Endometrial microvascular endothelial cells (primary cell): ENCODE data around the gene DNAJC13. TPM values are rescaled to one million over a fixed set of nuclear protein-coding genes. Genes with fewer than 3 reads are reported as not detected.
"Not testable (repeated sequence)": the region's sequence is repeated elsewhere in the genome, so short reads cannot be mapped to it uniquely, and the experiment has no call there.

Source experiments
- in situ Hi-C: cut with HindIII; loops from 2 replicates; pipeline ENCODE4 v1.10.0; 2017; ENCODE audit warnings: low sequenced_read_pairs, low pct_unique_long_range_greater_than_20kb; ENCODE audit errors: inconsistent ontology term
- total RNA-seq: library from RNA; depleted of rRNA; stranded (reverse); fragments of >200 nt; gene quantifications from one replicate; pipeline ENCODE4 v1.2.3, GENCODE V29; 2015; ENCODE audit errors: inconsistent ontology term

Gene DNAJC13
- 50.1 TPM for total RNA-seq

DNA sequence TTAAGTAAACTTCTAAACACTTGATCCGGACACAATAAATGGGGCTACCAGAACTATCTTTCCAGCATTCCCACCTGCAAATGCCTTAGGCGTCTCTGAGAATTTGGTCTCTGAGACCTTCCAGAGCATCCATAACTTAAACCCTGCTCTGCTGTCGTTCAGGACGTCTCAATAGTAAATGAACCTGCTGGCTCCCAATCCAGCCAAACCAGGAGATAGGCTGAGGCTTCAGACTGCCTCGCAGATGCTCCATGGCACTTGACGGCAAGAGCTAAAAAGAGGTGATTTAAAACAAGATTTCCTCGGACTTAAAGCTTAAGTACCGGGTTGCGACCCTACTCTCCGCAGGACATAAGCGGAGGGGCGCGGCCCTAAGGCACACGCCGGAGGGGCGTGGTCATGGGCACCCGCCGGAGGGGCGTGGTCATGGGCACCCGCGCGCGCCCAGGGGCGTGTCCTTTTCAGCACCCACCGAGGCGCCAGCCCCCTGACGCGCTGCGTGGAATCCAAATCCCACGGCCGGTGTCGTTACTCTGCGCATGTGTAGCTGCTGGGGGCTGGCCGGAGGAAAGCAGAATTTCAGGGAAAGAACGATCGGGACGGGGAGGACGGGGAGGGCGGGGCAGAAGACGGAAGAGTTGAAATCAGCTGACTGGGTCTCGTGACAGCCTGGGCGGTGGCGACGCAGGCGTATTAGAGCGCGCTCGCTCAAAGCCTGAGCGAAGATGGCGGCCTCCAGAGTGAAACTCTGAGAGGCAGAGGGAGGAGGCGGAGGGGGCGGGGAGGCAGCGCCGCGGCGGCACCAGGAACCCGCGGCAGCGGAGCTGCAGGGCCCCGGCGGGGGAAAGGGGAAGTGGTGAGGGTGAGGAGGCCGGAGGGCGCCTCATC, at the start of gene DNAJC13:
TSS of gene DNAJC13 (plus strand) at position 696 of the 888 bp plus-strand sequence. CDS start 17,049 bp downstream, outside the sequence.
- in situ Hi-C loops, result no loop called here

DNA sequence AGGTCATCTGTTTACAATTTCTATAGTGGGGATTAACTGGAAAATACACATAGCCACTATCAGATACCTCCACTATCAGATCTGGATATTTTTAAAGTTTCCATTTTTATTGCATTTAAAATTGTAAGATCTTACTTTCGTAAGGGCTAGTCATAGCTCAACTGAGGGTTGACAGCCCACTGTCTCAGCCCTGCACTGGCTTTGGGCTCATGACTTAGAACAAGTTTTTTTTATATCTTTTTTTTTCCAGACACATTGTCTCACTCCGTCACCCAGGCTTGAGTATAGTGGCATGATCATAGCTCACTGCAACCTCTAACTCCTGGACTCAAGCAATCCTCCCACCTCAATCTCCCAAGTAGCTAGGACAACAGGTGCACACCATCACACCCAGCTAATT, 48.8 kb upstream of the DNAJC13 start:
- in situ Hi-C loops, result no loop called here

DNA sequence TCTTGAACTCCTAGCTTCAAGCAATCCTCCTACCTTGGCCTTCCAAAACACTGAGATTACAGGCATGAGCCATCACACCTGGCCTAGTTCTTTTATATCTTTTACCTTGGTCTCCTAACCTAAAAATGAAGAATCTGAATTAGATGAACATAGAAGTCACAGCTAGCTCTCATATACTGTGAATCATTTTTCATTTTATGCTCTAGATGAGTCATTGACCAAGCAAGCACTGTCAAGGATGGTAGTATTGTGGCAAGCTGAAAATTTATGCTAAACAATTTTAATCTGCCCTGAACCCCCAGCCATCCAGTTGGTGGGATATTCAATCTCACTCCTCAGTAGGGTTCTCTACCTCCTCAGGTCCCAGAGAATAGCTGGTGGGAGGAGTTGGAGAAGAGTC, 48.3 kb upstream of the DNAJC13 start:
- in situ Hi-C loops, result no loop called here

- in situ Hi-C loops, result not testable (repeated sequence)
Observed at GRCh38 chr3:132376945-132377354, 40.4 kb upstream of the DNAJC13 start.

GRCh38 chr3:132378048-132378762, 39.1 kb upstream of the DNAJC13 start:
- in situ Hi-C loops, result no loop called here

DNA sequence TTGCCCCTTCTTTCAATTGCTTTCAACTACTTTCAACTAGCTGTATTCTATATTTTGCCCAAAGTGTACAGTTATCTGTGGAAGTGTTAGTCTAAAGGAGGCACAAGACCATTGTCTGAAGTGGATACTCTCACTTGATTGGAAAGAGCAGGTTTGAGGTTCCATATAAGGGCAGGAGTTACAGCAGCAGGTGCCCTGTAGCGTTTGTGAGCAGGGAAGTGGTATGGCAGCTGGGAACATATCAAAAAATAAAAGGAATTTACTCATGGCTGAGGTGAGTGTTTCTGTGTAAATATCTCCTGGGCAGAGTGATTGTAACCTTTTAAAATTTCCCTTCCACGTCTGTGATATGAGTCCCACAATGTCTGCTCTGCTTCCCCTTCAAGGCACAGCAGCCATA, 38.5 kb upstream of the DNAJC13 start:
- in situ Hi-C loops, result no loop called here

DNA sequence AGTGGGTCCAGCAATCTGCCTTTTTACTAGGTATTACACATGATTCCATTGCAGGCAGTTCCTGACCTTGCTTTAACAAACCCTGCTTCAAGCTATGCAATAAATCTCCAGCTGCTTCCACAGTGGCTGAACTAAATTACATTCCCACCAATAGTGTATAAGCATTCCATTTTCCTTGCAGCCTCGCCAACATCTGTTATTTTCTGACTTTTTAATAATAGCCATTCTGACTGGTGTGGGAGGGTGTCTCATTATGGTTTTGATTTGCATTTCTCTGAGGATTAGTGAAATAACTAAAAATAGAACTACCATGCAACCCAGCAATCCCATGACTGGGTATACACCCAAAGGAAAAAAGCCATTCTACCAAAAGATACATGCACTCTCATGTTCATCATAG, 36.4 kb upstream of the DNAJC13 start:
- in situ Hi-C loops, result no loop called here

DNA sequence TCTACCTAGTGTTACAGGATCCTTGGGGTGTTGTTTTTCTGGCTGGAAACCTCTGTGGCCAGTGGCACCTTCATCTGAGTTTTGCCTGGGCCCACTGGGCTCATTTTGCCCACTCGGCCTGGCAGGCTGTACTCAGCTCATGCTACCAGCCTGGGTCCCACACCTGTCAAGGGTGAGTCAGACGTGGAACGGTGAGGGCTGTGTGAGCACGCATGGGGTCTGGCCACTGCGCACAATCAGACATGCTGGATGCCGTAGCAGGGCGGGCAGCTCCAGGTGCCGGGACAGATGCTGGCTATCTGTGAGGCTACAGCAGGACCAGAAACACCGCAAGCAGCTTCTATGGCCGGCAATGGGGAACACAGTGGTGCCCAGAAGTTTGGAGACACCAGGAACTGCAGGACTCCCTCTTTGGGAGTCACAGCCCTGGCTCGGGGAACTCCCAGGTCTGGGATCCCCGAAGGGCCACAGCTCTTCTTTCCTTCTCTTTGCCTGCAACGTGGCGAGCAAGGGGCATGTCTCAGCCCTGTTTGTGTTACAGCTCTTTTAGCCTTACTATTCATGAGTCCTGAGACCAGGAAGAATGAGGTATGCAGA, 35.9 kb upstream of the DNAJC13 start:
- in situ Hi-C loops, result no loop called here

DNA sequence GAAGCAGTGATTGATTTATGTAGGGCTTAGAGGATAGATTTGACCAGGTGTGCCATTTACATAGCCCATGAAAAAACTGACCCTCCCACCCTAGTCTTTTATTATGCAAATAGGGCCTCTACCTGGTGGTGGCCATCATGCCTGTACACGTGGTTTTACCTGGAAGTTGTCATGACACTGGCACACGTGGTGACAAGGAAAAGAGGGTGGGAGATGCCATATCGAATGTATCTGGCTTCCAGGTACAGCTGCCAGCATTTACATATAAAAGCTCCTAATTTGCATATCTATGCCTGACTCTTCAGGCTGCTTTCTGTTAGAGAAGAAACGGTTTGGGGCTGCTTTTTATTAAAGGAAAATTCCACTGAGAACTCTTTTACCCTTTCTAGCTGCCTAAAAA, 35.0 kb upstream of the DNAJC13 start:
- in situ Hi-C loops, result no loop called here

DNA sequence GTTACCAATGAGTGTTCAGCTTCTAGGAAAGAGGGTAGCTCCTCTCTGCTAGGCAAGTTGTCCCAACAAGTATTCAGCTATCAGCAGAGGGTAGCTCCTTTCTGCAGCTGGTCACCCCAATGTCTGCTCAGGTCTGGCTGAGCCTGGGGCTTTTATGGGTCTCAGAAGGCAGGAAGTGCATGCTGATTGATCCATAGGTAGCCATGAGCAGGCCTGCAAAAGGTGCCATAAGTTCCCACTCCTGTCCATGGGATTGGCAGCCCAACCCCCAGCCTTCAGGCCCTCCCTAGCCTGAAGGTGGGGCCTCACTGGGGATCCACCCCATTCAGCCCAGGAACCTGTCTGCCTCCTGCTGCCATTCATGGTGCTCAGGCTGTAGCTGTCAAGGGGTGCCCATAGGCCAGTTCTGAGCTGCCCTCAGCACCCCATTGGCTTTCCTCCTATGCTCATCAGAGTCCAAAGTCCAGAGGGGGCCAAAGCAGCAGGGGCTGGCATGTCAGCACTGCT, 34.6 kb upstream of the DNAJC13 start:
- in situ Hi-C loops, result no loop called here

GRCh38 chr3:132386259-132386658, 31.0 kb upstream of the DNAJC13 start:
- in situ Hi-C loops, result no loop called here

- in situ Hi-C loops, result not testable (repeated sequence)
Observed at GRCh38 chr3:132392675-132393074, 24.6 kb upstream of the DNAJC13 start.

DNA sequence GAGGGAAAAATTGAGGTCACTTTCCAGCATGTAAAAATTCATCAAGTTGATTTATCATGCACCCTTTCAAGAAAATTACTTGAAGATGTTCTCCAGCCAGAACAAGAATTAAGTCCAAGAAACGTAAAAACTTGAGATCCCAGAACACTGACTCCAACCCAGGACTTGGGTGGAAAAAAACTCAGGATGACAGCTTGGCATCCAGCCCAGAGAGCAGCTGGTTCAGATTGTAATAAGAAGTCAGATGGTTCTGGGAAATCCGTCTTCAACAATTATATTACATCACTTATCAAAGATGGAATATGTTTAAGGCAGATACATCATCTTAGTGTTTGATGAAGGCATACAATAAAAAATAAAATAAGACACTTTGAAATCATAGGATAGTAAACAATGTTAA, 23.0 kb upstream of the DNAJC13 start:
- in situ Hi-C loops, result no loop called here

GRCh38 chr3:132395126-132395525, 22.2 kb upstream of the DNAJC13 start:
- in situ Hi-C loops, result no loop called here

- in situ Hi-C loops, result no loop called here
Observed at GRCh38 chr3:132396255-132396654, 21.0 kb upstream of the DNAJC13 start.

DNA sequence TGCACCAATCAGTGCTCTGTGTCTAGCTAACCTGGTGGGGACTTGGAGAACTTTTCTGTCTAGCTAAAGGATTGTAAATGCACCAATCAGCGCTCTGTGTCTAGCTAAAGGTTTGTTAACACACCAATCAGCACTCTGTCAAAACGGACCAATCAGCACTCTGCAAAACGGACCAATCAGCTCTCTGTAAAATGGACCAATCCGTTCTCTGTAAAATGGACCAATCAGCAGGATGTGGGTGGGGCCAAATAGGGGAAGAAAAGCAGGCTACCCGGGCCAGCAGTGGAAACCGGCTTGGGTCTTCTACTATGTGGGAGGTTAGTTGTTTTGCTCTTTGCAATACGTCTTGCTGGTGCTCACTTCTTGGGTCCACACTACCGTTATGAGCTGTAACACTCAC, 20.5 kb upstream of the DNAJC13 start:
- in situ Hi-C loops, result not testable (repeated sequence)

- in situ Hi-C loops, result no loop called here
Observed at GRCh38 chr3:132399054-132399929, 18.0 kb upstream of the DNAJC13 start.

- in situ Hi-C loops, result no loop called here
Observed at GRCh38 chr3:132401255-132401654, 16.0 kb upstream of the DNAJC13 start.

DNA sequence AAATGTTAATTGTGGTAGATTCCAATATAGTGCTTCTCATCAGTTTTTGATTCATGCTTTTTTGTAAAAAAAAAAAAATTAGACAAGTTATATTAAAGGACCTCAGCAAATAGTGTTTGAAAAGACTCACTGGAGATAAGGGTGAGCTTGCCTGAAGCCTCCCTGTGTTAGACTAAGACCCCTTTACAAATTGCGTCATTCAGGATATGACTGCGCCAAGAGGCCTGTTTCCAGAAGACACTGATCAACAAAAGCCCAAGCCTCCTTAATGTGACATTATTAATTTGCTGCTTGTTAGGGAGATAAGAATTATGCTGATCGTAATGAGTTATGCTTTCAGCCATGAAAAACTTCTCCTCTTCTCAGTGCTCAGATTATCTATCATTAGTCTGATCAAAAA, 13.0 kb upstream of the DNAJC13 start:
- in situ Hi-C loops, result no loop called here
